DOHH2 (cell line): ENCODE measurements around the gene SLC30A2.

Source experiments
- H3F3A ChIP-seq: fragments of 200-600 bp; sonication (generic), shearing (Covaris generic); 2 replicates; pipeline ENCODE4 v1.6.0; 2016; ENCODE audit warnings: antibody characterized with exemption, mild to moderate bottlenecking; ENCODE audit not compliant: control insufficient read depth, insufficient read depth
- H3K27ac ChIP-seq: fragments of 200-600 bp; sonication (generic); 2 replicates; pipeline ENCODE4 v1.5.1; 2014; ENCODE audit warnings: low read depth, mild to moderate bottlenecking, low read length, moderate library complexity
- H3K27me3 ChIP-seq: fragments of 200-600 bp; sonication (generic); 2 replicates; pipeline ENCODE4 v1.6.1; 2014; ENCODE audit warnings: mild to moderate bottlenecking, low read length, mixed read lengths; ENCODE audit not compliant: control insufficient read depth
- H3K36me3 ChIP-seq: fragments of 200-600 bp; sonication (generic); 2 replicates; pipeline ENCODE4 v1.6.1; 2014; ENCODE audit warnings: mild to moderate bottlenecking, low read length, moderate library complexity, mixed read lengths; ENCODE audit not compliant: control insufficient read depth
- H3K4me1 ChIP-seq: fragments of 200-600 bp; sonication (generic); 2 replicates; pipeline ENCODE4 v1.6.1; 2014; ENCODE audit warnings: mild to moderate bottlenecking, low read length, mixed read lengths; ENCODE audit not compliant: control insufficient read depth
- H3K4me2 ChIP-seq: fragments of 200-600 bp; sonication (generic); 2 replicates; pipeline ENCODE4 v1.6.0; 2014; ENCODE audit warnings: mild to moderate bottlenecking, low read length, moderate library complexity
- H3K4me3 ChIP-seq: fragments of 200-600 bp; sonication (generic); 2 replicates; pipeline ENCODE4 v1.5.1; 2014; ENCODE audit warnings: mild to moderate bottlenecking, low read length, mixed read lengths
- H3K79me2 ChIP-seq: fragments of 200-600 bp; sonication (generic); 2 replicates; pipeline ENCODE4 v1.6.1; 2014; ENCODE audit warnings: mild to moderate bottlenecking, low read length, mixed read lengths; ENCODE audit not compliant: control insufficient read depth
- H3K9me2 ChIP-seq: fragments of 200-600 bp; sonication (generic); replicated peaks from 2 replicates; pipeline ENCODE4 v1.6.1; 2014; ENCODE audit warnings: mild to moderate bottlenecking, low read length, mixed read lengths; ENCODE audit not compliant: control insufficient read depth
- H3K9me3 ChIP-seq: fragments of 200-600 bp; sonication (generic); 2 replicates; pipeline ENCODE4 v1.6.1; 2014; ENCODE audit warnings: antibody characterized with exemption, low read length, mixed read lengths; ENCODE audit not compliant: control insufficient read depth, insufficient read depth
- H4K20me1 ChIP-seq: fragments of 200-600 bp; sonication (generic); 2 replicates; pipeline ENCODE4 v1.6.0; 2014; ENCODE audit warnings: low read depth, mild to moderate bottlenecking, antibody characterized with exemption, low read length, moderate library complexity; ENCODE audit not compliant: control insufficient read depth, insufficient read depth
- EZH2phosphoT487 ChIP-seq: fragments of 200-600 bp; sonication (generic); IDR thresholded peaks from 2 replicates; pipeline ENCODE4 v1.6.1; 2017; ENCODE audit warnings: borderline replicate concordance, mild to moderate bottlenecking, antibody characterized with exemption, low read length, moderate library complexity, mixed read lengths
- TF ChIP-seq, protein P1 (sequence below): fragments of 200-600 bp; sonication (generic); IDR thresholded peaks from one replicate; pipeline ENCODE4 v1.5.1; 2014; ENCODE audit warnings: antibody characterized with exemption, mild to moderate bottlenecking, low read depth, low read length; ENCODE audit not compliant: poor library complexity, severe bottlenecking

SLC30A2 gene

DNA sequence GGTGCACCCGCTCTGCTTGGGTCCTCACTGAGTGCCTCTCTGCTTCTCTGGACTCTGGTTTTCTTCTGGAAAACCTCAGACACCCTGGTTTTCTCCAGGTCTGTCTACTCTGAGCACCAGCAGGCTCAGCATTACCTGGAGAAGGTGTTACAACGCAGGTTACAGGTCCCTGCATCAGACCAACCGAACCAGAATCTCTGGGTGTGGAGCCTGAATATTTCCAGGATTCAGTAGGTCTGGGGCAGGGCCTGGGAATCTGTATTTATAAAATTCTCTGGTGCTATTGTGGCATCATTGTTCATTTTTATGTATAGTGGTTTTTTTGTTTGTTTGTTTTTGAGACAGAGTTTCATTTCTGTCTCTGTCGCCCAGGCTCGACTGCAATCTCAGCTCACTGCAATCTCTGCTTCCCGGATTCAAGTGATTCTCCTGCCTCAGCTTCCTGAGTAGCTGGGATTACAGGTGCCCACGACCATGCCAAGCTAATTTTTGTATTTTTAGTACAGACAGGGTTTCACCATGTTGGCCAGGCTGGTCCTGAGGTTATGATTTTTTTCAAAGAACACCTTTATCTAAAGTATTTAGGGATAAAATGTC is 1.5 kb upstream of the SLC30A2 start:
- H3K4me2 ChIP-seq, result no peak overlapping the region
- H3K4me3 ChIP-seq, result no peak overlapping the region
- no peaks in the 10 kb centered on the region for H3F3A ChIP-seq
- H3K9me2 ChIP-seq, result no peaks in the 10 kb centered on the region
- H3K27ac ChIP-seq, result no peak overlapping the region
- no peaks in the 10 kb centered on the region for H3K4me1 ChIP-seq
- no peaks in the 10 kb centered on the region for H3K9me3 ChIP-seq
- H3K36me3 ChIP-seq, result no peaks in the 10 kb centered on the region
- TF ChIP-seq EZH2phosphoT487, result no peak
- TF ChIP-seq, protein P1, sequence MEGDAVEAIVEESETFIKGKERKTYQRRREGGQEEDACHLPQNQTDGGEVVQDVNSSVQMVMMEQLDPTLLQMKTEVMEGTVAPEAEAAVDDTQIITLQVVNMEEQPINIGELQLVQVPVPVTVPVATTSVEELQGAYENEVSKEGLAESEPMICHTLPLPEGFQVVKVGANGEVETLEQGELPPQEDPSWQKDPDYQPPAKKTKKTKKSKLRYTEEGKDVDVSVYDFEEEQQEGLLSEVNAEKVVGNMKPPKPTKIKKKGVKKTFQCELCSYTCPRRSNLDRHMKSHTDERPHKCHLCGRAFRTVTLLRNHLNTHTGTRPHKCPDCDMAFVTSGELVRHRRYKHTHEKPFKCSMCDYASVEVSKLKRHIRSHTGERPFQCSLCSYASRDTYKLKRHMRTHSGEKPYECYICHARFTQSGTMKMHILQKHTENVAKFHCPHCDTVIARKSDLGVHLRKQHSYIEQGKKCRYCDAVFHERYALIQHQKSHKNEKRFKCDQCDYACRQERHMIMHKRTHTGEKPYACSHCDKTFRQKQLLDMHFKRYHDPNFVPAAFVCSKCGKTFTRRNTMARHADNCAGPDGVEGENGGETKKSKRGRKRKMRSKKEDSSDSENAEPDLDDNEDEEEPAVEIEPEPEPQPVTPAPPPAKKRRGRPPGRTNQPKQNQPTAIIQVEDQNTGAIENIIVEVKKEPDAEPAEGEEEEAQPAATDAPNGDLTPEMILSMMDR, result no peak
- peaks cover 55% of the 10 kb centered on the region for H3K27me3 ChIP-seq
- H4K20me1 ChIP-seq, result no peaks in the 10 kb centered on the region
- no peaks in the 10 kb centered on the region for H3K79me2 ChIP-seq

DNA sequence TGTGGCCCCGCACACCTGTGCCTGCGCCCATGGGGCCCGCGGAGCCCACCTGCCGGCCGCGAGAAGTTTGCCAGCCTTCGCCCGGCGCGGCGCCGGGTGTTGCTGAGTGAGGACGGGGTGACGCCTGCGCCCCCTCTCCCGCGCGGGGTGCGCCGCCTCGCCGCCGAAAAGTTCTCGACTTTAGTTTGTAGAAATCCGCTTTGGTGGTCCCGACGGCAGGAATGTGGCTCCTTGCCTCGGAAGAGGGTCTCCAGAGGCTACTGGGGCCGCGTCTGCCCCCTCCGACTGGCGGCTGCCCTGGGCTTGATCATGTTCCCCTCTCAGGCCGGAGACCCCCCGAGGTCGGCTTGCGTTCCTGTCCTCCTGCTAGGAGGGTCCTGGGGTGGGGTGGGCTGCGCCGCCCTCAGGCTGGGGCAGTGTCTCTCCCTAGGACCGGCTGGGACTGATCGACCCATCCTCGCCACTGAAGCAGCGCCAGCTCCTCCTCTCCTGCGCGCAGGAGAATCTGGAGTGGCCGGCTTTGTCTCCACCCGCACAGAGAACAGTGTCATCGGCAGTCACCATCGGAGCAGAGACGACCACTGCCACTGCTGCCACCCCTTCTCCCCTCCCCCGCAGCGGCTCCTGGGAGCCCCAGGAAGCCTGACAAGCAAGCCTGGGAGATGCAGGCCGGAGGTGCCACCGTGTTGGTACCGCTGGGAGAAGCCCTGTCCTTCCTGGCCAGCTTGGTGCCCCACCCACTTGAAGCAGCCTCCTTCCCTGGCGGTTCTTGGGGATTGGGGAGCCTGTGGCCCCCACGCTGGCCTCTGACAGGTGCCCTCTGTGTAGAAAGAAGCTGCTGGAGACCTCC is 553 bp upstream of the SLC30A2 start:
- no peaks in the 10 kb centered on the region for H3K9me3 ChIP-seq
- no peak overlapping the region for H3K27ac ChIP-seq
- no peaks in the 10 kb centered on the region for H3K4me1 ChIP-seq
- H4K20me1 ChIP-seq, result no peaks in the 10 kb centered on the region
- H3K27me3 ChIP-seq, result peaks cover 47% of the 10 kb centered on the region
- H3K79me2 ChIP-seq, result no peaks in the 10 kb centered on the region
- TF ChIP-seq, protein P1, result no peak
- TF ChIP-seq EZH2phosphoT487, result no peak
- H3K4me3 ChIP-seq, result no peak overlapping the region
- no peaks in the 10 kb centered on the region for H3K9me2 ChIP-seq
- H3K4me2 ChIP-seq, result no peak overlapping the region
- H3K36me3 ChIP-seq, result no peaks in the 10 kb centered on the region
- H3F3A ChIP-seq, result no peaks in the 10 kb centered on the region

DNA sequence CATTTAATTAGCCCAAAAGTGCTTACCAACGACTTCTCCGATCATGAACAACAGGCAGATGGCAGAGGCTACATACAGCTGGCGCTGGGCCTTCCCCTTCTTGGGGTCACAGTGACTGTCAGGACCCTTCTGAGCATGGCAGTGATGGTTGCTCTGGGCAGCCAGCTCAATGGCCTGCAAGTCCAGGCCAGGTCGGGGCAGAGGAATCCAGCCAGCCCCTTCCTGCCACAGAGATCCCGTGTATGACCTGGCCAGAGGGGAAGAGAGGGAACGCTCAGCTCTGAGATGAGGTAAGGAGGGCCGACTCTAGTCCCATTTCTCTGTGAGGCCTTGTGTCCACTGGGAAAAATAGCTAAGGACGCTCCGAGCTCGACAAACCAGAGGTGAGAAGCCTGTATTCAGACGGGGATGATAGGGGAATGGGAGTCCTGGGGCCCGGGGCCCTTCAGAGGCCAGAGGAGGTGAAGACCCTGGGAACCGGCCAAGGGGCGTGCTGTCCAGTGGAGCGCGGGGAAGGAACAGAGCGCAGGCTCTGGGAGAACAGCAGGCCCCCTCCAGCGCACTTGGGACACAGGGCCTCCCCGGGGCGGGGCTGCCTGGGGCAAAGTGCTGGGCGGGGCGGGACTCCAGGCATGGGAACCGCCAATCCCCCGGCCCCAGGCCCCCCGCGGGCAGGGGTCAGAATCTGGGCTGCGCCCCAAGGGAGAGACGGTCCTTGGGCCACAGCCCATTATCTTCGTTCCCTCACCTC is 772 bp downstream of the SLC30A2 start:
- Histone ChIP-seq H3K27me3 (peaks cover 36% of the 10 kb centered on the region), H3K4me2 (no peak overlapping the region), H3K9me2 (no peaks in the 10 kb centered on the region), H4K20me1 (no peaks in the 10 kb centered on the region), H3K4me1 (no peaks in the 10 kb centered on the region), H3K79me2 (no peaks in the 10 kb centered on the region), H3K9me3 (no peaks in the 10 kb centered on the region), H3K4me3 (no peak overlapping the region), H3F3A (no peaks in the 10 kb centered on the region), H3K27ac (no peak overlapping the region), H3K36me3 (no peaks in the 10 kb centered on the region)
- TF ChIP-seq, protein P1, result no peak
- TF ChIP-seq EZH2phosphoT487, result no peak
